HCEC 1CT (cell line): ENCODE measurements around the gene BAG1.

Experiments
- DNase-seq: peaks from one replicate; pipeline ENCODE4 v3.0.0-alpha.2; 2017

Gene BAG1

DNA sequence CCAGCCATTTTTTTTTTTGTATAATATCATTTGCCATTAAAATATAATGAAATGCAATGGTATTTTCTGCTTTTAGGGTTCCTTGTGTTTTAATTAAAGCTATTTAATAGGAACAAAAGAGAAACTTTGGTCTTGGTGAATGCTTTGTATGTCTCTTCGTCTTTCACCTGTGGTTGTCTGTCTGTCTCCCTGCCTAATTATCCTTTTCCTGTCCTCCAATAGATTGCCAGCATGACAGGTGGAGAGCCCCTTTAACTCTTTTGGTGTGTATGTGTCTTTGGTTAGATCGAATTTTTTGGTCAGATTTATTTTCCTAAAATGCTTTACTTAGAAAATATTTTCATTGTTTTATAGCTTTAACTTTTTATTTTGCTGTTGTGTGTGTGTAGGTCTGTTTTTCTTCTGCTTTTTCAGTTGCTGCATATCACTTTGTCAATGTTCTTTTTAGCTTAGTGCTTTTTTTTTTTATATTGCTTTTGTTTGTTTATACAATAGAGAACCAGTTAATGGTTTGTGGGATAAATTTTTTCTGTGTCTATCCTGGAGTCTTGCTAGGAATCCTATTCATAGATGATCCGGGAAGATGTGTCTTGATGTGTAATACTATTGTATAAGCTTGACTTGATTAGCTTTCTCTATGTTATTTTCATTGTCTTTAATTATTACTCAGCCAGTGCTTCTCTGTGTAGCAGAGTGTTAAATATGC lies 8.9 kb upstream of the BAG1 start:
- no peak for DNase-seq

DNA sequence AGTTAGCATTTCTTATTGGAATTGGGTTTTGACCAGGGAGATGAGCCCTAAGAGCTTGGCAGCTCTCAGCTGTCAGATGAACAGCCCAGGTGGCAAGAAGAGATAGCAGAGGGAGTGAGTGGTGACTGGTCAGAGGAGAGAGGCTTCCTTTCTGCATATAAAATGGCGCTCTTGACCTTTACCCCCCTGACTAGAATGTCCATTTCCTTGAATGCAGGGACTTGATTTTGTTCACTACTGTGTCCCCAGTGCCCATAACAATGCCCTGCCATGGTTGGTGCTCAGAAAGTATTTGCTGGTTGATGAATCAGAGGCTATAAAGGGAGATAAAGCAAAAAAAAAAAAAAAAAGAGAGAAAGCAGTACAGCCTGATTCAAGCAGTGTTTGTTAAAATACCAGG lies 7.6 kb upstream of the BAG1 start:
- no peak for DNase-seq

DNA sequence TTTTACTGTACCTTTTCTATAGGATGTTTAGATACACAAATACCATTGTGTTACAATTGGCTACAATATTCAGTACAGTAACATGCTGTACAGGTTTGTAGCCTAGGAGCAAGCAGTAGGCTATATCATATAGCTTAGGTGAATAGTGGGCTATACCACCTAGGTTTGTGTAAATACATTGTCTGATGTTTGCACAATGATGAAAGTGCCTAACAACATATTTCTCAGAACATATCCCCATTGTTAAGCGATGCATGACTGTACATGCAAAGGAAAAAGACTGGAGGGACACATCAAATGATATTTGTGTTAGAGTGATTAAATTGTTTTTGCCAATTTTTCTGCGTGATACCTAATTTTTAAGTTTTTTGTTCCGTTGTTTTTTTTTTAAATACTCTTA lies 5.6 kb upstream of the BAG1 start:
- no peak for DNase-seq

DNA sequence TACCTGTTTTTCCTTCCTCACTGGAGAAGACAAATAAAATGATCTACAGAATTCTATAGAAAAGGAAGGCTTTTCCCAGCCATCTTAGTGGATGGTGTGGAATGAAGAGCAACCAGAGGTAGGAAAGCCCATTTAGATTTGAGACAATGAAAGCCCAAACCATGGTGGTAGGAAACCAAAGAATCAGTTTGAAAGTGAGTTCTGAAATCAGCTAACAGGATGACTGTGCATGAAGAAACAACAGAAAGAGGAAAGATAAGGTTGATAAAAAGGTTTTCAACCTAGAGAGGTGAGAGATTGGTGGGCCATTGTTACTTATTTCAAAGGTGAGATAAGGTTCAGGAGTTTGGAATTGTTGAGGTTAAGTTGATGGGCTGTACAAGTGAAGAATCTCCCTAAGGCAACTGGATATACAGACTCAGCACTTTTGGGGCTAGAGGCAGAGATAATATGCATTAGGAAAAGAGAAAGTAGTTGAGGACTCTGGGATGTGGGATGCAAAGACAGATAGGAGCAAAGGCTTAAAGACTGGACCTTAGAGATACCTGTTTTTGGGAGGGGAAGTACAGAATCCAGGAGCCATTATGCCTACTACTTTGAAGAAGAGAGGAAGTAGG lies 2.8 kb upstream of the BAG1 start:
- no peak for DNase-seq

DNA sequence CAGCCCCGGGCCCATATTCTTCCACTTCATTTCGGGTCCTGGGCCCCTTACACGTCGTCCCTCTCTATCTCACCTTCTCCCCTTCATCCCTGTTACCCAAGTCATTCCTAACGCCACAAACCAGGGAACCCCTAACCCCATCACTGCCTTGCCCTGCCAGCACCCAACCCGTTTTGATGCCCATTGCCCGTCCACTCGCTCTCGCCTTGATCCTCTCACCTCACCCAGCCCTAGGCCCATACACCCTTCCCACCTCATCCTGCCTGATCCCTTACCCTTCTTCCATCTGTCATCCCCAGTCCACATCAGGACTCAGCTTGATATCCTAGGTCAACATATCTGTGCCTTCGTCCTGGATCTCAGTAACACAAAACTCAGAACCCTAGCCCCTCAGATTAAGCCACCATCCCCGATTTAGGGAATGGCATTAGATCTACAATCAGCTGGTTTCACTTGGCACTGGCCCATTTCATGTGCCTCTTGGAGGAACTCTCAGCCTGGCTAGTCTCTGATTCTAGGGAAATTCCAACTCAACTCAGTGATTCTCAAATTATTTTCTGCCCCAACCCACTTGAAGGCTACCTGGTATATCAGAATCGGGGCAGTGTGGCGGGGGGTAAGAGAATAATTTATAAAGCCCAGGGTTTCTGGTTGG lies 830 bp upstream of the BAG1 start:
- DNase-seq = no peak

DNA sequence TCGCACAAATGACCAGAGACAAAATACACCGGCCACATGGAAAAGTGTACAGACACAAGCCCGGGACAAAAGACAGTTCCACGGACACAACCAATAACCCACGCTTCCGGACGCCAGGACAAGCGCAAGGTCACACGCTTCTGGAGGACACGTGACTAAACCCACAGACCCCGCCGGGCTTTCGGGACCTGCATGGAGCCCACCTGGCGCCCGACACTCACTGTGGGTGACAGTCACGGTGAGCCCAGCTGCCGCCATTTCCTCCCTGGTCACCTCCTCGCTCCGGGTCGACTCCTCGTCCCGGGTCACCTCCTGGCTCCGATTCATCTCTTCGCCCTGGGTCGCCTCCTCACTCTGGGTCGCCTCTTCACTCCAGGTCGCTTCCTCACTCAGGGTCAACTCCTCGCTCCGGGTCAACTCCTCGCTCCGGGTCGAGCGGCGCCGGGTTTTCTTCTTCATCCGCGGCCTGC lies 470 bp downstream of the BAG1 start:
- DNase-seq = peak; percentile 12

DNA sequence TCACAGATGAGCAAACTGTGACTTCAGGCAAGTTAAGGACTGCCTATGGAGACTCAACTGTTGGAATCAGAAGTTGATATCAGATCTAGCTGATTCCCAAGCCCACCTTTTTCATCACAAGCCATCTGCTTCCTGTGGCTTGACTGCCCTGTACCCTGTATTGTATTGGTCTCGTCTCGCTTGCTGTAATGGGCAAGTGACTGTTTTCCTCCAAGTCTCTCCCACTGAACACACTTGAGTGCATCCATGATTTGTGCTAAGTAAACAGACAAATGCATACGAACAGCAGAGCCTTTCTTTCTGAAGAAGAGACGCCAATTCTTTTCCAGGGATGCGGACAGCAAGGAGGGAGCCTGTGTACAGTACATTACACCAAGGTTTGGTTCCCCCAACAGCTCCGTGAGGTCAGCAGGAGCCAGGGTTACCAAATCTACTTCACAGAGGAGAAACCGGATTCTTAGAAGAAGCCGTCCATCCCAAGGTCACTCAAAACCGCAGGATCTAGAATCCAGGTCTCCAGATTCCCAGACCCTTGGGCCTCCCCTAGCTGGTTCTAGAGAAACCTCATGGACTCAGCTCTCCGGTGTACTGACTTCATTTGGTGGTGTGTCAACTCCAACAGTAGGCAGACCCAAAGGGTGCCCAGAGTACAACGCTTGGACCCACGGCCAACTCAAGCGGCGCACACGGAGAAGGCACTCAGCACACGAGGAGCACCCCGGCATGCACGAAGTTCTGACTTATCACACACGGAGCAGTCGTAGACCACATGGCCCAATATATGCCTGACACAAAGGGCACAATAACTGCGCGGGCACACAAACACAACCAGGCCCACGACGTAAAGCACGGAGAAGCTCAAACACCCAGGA lies 1.1 kb downstream of the BAG1 start:
- DNase-seq = peak; percentile 7

DNA sequence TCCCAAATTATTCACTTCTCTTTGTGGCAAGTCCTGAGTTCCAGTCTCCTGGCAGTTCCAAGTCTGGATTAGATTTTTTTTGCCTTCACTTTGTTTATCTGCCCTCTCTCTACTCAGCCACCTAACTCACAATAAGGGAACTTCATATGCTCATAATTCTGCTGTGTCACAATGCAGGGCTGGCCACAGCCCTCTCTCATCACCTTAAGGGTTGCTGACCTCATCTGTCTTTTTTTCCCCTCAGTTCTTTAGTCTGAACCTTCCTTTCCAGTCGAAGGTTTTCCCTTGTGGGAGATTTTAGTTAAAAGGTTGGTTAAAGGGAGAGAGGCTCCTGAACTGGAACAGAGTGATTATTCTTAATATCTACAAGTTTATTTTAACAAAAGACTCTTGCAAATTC lies 4.1 kb downstream of the BAG1 start:
- no peak for DNase-seq

DNA sequence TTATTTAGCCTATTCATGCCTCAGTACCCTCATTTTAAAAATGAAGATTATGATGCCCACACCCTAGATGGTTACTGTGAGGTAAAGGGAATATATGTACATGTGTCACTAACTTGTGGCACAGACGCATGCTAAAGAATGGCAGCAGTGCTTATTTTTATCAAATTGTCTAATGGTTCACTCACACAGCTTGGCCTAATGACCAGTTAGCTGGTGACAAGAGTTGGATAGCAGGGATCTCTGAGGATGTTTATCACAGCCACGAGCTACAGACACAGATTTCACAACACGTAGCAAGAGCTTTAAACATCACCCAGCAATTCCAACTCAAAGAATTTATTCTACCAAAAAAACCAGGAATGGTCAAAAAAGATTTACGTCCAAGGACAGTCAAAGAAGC lies 7.2 kb downstream of the BAG1 start:
- no peak for DNase-seq

DNA sequence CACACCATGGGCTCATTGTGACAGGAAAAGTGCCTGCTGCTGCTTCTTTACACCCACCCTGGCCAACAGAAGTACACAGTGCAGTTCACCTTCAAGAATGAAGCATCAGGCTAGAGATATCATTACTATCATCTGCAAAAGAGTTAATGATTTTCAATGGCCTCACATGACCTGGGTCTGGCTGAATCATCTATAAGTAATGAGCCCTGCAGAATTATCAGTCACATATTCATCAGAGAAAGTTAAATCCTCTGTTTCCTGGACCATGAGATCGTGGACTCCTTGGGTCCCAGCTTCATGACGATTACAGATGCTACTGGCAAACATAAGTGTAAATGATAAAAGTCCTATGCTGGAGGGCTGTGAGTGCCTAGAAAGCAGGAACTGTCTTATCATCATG lies 8.3 kb downstream of the BAG1 start:
- no peak for DNase-seq

DNA sequence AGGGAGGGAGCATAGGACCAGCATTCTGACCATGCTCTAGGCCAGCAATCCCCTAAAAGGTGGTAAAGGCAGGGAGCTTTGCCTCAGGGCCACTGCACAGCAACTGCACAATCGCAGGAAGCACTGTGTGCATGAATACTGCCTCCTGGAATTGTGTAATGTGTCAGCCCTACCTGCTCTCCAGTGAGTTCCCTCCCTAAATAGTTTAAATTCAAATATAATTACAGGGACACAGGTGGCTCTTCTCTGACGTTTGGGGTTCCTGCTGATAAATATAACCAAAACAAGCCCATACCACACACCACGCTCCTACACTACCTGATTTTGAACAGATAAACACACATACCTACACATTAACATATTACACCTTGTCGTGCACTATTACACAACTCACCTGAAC lies 9.0 kb downstream of the BAG1 start:
- no peak for DNase-seq

DNA sequence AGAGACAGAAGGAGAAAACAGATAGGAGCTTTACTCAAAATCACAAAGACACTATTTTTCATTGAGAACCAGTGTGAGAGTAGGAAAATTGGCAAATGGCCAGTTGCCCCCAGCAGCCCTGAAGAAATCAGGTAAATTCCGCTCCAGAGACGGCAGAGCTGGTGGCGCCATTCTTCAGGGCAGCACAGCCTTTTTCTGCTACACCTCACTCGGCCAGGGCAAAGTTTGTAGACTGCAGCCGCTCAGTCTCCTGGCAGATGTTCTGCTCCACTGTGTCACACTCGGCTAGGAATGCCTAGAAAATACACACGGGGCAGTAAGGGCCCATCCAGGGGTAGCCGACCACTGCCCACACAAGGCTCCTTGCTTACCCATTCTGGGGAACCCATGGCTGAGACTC lies 9.5 kb downstream of the BAG1 start:
- DNase-seq = no peak

DNA sequence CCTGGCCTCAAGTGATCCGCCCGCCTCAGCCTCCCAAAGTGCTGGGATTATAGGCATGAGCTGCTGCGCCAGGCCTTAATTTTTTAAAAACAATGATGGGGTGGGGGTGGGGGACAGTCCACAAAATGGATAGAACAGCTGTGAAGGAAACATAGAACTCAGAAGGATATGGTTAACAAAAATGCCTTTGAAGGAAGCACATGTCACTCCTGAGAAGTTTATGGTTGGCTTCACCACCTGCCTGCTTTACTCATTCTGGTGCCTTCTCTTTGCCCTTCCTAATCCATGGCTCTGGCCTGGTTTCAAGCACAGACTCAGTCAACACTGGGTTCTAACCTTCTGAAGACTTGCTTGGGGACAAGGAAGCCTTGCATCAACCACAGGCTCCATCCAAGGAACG lies 10.3 kb downstream of the BAG1 start:
- no peak for DNase-seq

DNA sequence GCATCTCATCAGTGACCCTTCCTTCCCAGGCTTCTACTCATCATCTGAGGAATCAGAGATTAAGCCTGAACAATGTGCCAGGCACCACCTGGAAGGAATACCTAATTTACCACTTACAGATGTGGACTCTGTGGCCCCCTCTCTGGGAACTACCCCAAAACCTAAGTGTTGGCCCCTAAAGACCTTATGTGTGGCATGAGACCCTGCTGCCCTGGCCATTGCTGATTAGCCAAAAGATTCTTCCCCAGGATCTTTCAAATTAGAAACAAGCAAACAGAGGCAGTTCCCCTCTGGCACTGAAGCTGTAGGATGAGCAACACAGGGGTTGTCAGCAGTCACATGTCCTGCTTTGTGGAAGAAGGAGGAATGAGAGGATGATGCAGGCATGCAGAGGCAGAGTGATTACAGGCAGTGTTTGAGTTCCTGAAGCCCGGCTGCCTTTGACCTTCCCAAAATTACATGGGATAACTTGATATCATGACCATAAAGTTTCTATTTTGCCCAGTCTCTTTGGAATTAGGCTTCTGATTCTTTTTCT lies 14.0 kb downstream of the BAG1 start:
- peak; percentile 72 for DNase-seq

DNA sequence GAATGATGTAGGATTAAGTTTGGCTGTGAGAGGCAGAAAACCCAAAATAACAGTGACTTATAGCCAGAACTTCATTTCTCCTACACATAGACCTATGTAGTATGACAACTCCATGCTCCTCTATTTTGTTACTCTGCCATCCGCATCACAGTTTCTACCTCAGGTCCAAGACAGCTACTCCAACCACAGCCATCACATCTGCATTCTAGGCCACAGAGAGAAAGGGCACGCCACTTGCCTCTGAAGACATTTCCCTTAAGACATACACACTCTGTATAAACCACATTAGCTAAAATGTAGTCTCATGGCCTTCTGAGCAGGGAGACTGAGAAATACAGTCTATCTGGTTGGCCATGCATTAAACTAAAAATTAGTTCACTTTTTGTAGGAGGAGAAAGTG lies 14.5 kb downstream of the BAG1 start:
- DNase-seq = no peak

DNA sequence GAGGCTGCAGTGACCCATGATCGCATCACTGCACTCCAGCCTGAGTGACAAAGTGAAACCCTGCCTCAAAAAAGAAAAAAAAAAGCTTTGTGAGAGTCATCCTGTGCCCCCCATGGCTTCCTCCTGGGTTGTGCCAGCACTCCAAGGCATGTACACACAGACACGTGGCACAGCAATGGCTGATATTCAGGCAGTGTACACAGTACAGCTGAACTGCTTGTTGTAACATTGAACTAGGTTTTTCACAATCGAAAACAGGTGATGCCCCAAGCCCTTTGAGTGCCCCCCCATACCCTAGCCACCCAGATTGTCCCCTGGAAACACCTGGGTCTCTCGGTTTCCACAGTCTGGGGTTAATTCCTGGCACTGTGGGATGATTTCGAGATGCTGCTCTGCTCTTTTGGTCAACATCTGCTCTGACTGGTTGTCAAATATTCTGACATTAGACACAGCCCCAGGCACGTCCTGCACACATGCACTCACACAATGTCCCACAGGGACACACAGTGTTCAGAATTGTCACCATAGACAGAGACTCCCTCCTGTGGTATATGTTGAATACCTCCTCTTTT lies 15.3 kb downstream of the BAG1 start:
- no peak for DNase-seq

DNA sequence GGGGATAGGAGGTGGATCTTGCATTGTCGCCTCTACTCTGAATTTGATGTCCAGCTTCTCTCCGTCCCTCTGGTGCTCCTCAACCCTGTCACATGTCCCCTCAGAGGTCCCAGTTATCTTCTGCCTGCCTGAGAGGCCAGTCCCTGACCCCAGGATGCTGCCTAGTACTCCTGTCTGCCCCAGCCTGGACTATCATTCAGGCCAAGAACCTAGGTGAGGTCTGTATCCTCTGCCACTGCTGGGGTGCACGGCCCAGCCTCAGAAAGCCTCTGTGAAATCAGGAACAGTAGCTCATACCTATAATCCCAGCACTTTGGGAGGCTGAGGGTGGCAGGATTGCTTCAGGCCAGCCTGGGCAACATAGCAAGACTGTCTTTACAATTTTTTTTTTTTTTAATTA lies 15.9 kb downstream of the BAG1 start:
- DNase-seq = no peak

DNA sequence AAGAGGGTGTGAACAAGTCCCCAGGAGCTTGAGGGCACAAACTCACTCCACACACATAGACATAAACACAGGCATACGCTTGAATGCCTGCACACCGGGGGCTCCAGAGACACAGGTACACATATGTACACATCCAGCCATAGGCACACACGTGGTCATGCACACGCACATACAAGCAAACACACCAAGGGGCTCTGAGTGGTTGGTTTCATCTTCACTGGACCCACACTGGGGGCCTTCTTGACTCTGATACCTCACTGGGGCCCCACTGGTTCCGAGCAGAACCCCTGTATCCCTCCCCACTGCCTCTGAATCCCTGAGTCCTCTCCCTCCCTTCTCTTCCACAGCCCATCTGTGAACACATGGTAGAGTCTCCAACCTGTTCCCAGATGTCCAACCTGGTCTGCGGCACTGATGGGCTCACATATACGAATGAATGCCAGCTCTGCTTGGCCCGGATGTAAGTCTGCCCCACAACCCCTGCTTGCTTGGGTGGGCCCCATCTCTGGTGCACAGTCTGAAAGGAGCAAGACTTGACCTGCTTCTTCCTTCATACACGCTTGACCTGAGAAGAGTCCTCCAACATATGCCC lies 18.1 kb downstream of the BAG1 start:
- DNase-seq = no peak

DNA sequence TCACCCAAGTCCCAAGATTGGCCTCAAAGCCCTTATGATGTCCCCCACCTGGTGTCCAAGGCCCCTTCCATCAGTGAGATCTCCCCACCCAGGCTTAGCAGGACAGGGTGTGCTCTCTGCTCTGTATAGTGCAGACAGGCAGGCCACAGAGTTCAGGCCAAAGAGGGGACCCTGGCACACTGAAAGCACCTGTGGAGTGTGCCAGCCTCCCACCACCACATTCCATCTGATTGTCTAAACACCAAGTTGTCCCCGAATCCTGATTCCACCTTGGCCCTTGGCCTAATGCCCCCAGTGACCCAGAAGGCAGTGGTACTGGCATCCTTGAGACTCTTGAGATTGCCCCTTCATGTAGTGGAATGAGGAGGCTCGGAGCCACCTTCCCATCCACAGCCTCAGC lies 19.2 kb downstream of the BAG1 start:
- no peak for DNase-seq

DNA sequence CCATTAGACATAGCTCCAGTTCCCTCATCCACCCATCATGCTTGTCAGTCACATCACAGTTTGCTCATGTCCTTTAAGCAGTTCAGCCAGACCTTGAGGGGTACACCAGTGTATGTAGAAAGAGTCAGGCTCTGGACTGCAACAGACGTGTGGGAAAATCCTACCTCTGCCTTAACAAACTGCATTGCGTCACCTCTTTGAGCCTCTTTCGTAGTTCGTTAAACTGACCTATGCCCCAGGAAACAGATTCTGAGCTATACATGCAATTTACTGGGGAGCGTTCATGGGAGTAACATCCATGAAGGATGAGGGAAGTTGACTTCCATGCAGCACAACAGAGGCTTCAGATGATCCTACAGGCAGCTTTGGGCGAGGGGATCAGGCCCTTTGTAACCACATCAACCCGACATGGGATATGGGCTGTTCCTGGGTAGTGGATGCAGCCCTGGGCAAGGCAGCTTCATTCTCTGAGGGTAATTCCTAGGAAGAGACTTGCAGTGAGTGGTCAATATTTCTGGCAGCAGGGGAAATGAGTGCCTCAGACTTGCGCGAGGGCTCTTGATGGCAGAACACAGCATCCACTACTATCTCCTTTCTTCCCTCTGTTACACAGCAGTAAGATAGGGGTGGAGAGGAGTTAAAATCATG lies 20.2 kb downstream of the BAG1 start:
- no peak for DNase-seq

DNA sequence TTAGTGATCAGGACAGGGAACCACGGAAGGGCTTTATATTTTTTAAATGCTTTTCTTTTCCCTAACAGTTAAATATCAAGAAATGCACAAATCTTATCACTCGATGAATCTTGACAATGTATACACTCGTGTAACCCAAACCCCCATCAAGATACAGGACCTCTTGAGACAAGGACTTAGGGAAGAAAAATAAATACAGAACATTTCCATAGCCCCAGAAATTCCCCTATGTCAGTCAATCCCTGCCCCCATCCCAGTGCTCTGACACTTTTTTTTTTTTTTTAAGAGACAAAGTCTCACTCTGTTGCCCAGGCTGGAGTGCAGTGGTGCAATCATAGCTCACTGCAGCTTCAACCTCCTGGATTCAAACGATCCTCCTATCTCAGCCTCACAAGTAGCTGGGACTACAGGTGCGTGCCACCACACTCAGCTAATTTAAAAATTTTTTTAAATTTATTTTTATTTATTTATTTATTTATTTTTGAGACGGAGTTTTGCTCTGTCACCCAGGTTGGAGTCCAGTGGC lies 21.8 kb downstream of the BAG1 start:
- DNase-seq = no peak

DNA sequence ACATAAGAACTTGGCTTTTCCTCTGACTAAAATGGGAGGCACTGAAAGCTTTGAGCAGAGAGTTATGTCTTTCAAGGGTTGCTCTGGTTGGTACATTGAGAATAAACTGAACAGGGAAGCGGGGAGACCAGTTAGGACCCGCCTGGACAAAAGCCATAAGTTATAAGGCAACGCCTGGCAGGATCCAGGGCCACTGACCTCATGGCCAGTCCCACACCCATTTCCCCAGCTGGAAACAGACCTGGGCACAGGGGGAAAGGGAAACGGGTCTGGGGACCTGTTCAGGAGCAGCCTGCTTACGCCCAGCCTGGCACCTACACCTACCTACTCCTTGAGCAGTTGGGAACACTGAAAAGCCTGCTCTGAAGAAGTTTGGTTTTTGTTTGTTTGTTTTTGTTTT lies 23.2 kb downstream of the BAG1 start:
- DNase-seq = no peak
